ENCODE data around the gene NANOS2. TPM values are rescaled to one million over a fixed set of nuclear protein-coding genes. Genes with fewer than 3 reads are reported as not detected.
A peak's percentile ranks its signal among the peaks of the same experiment; 100 is the strongest.

The NANOS2 gene
- total RNA-seq, 1 experiment from 2014 or later, result not detected

GRCh38 chr19:45917421-45918091, 3.0 kb upstream of the NANOS2 start:
- Histone ChIP-seq H3K27me3 (replicated peaks; ENCODE audit: control insufficient read depth, insufficient read depth, low read length) (no peaks in the 10 kb centered on the region), H3K4me3 (ENCODE audit: low read depth, low read length) (no peak overlapping the region), H3K9me3 (no peaks in the 10 kb centered on the region), H3K4me1 (peaks cover 2% of the 10 kb centered on the region; the same call in 1 of the 2 replicates), H3K36me3 (ENCODE audit: control insufficient read depth, insufficient read depth, low read length) (no peaks in the 10 kb centered on the region)
- DNase-seq, result no peak
- CTCF ChIA-PET, result no interaction called here
- POLR2A ChIA-PET, result interaction anchor here (0.6 kb wide), 1 partner anchor 147 kb away, joined by 6 read pairs; no protein-coding TSS in a partner anchor
- Mint-ChIP-seq H3K36me3 (ENCODE audit: insufficient read depth, unreplicated experiment) (peaks cover 10% of the 10 kb centered on the region), H3K27me3 (ENCODE audit: insufficient read depth, unreplicated experiment) (no peaks in the 10 kb centered on the region), H3K4me1 (ENCODE audit: low read depth, unreplicated experiment) (no peaks in the 10 kb centered on the region), H3K27ac (ENCODE audit: unreplicated experiment) (no peak overlapping the region), H3K4me3 (ENCODE audit: unreplicated experiment) (no peak overlapping the region), H3K9me3 (ENCODE audit: unreplicated experiment) (no peaks in the 10 kb centered on the region)
- intact Hi-C loops (cut with micrococcal nuclease; ENCODE audit: unreplicated experiment), result no loop called here
- no TSS peak for BruUV-seq (replicated peaks)
- no peak for TF ChIP-seq CTCF (IDR thresholded peaks at IDR 0.05; ENCODE audit: insufficient read depth in 1 of 2, low read depth in 1 of 2, low read length in 1 of 2, severe bottlenecking in 1 of 2, unreplicated experiment in 1 of 2)

- H3K36me3 Mint-ChIP-seq (ENCODE audit: insufficient read depth, unreplicated experiment), result peaks cover 9% of the 10 kb centered on the region
- no peak overlapping the region for H3K4me3 Mint-ChIP-seq (ENCODE audit: unreplicated experiment)
- no peaks in the 10 kb centered on the region for H3K27me3 ChIP-seq (replicated peaks; ENCODE audit: control insufficient read depth, insufficient read depth, low read length)
- peaks cover 11% of the 10 kb centered on the region for H3K4me1 Mint-ChIP-seq (ENCODE audit: low read depth, unreplicated experiment)
- BruUV-seq (replicated peaks), result no TSS peak
- no peak overlapping the region for H3K4me3 ChIP-seq (ENCODE audit: low read depth, low read length)
- intact Hi-C loops (cut with micrococcal nuclease; ENCODE audit: unreplicated experiment), result loop anchor here (1.0 kb wide), 1 partner anchor 9 kb away; the partner anchor contains the start of gene MYPOP
- no peak for TF ChIP-seq CTCF (IDR thresholded peaks at IDR 0.05; ENCODE audit: insufficient read depth in 1 of 2, low read depth in 1 of 2, low read length in 1 of 2, severe bottlenecking in 1 of 2, unreplicated experiment in 1 of 2)
- H3K27ac Mint-ChIP-seq (ENCODE audit: unreplicated experiment), result peak overlapping the region; percentile 80
- DNase-seq, result peak; percentile 81 to 90
- H3K36me3 ChIP-seq (ENCODE audit: control insufficient read depth, insufficient read depth, low read length), result no peaks in the 10 kb centered on the region
- no peaks in the 10 kb centered on the region for H3K27me3 Mint-ChIP-seq (ENCODE audit: insufficient read depth, unreplicated experiment)
- no peaks in the 10 kb centered on the region for H3K9me3 Mint-ChIP-seq (ENCODE audit: unreplicated experiment)
- CTCF ChIA-PET, result interaction anchor here (0.9 kb wide), 1 partner anchor 49 kb away, joined by 4 read pairs; no protein-coding TSS in a partner anchor
- POLR2A ChIA-PET, result interaction anchor here (0.7 kb wide), 1 partner anchor 141 kb away, joined by 3 read pairs; no protein-coding TSS in a partner anchor
- H3K4me1 ChIP-seq, result peaks cover 14% of the 10 kb centered on the region
- no peaks in the 10 kb centered on the region for H3K9me3 ChIP-seq
These were observed 3.3 kb downstream of the NANOS2 start for GRCh38 chr19:45911291-45911690.

GRCh38 chr19:45908956-45909355, 5.6 kb downstream of the NANOS2 start:
- Mint-ChIP-seq H3K27ac (ENCODE audit: unreplicated experiment) (no peak overlapping the region), H3K9me3 (ENCODE audit: unreplicated experiment) (no peaks in the 10 kb centered on the region), H3K36me3 (ENCODE audit: insufficient read depth, unreplicated experiment) (peaks cover 7% of the 10 kb centered on the region), H3K4me1 (ENCODE audit: low read depth, unreplicated experiment) (peaks cover 11% of the 10 kb centered on the region), H3K4me3 (ENCODE audit: unreplicated experiment) (no peak overlapping the region), H3K27me3 (ENCODE audit: insufficient read depth, unreplicated experiment) (no peaks in the 10 kb centered on the region)
- no peak for TF ChIP-seq CTCF (IDR thresholded peaks at IDR 0.05; ENCODE audit: insufficient read depth in 1 of 2, low read depth in 1 of 2, low read length in 1 of 2, severe bottlenecking in 1 of 2, unreplicated experiment in 1 of 2)
- Histone ChIP-seq H3K9me3 (no peaks in the 10 kb centered on the region), H3K4me3 (ENCODE audit: low read depth, low read length) (no peak overlapping the region), H3K36me3 (ENCODE audit: control insufficient read depth, insufficient read depth, low read length) (no peaks in the 10 kb centered on the region), H3K4me1 (peaks cover 14% of the 10 kb centered on the region), H3K27me3 (replicated peaks; ENCODE audit: control insufficient read depth, insufficient read depth, low read length) (no peaks in the 10 kb centered on the region)
- BruUV-seq (replicated peaks), result no TSS peak
- ChIA-PET POLR2A (no interaction called here), CTCF (interaction anchor here (0.6 kb wide), 1 partner anchor 103 kb away, joined by 3 read pairs; no protein-coding TSS in a partner anchor)
- intact Hi-C loops (cut with micrococcal nuclease; ENCODE audit: unreplicated experiment), result no loop called here
- DNase-seq, result no peak
